SU-DHL-6 (cell line): ENCODE results near the gene AKAP11.

Source experiments
- CTCF ChIP-seq: fragments of 200-600 bp; sonication (generic); IDR thresholded peaks from one replicate; pipeline ENCODE4 v1.5.1; 2017; ENCODE audit warnings: antibody characterized with exemption, mild to moderate bottlenecking, low read length, moderate library complexity; ENCODE audit not compliant: insufficient read depth, poor library complexity, severe bottlenecking
- EZH2phosphoT487 ChIP-seq: fragments of 200-600 bp; sonication (generic), shearing (Covaris generic); conservative IDR thresholded peaks from 2 replicates; pipeline ENCODE4 v1.6.1; 2018; ENCODE audit warnings: mild to moderate bottlenecking, antibody characterized with exemption, low read length, moderate library complexity, mixed read lengths

- TF ChIP-seq CTCF = no peak
- no peak for TF ChIP-seq EZH2phosphoT487
These were observed 82.5 kb downstream of the AKAP11 start for GRCh38 chr13:42354241-42355091.
